Stimulated activated CD8-positive, alpha-beta memory T cell treated with anti-CD3 and anti-CD28 coated beads, Interleukin-7, amount 100 ng/mL, for 1 hour (primary cell): ENCODE data around the gene TPP2.

Experiments
- DNase-seq, 2 donors: peaks; one replicate each; pipeline ENCODE4 v3.0.0-alpha.2; 2020; ENCODE audit warnings: low read depth in 2 of 2

Gene TPP2

DNA sequence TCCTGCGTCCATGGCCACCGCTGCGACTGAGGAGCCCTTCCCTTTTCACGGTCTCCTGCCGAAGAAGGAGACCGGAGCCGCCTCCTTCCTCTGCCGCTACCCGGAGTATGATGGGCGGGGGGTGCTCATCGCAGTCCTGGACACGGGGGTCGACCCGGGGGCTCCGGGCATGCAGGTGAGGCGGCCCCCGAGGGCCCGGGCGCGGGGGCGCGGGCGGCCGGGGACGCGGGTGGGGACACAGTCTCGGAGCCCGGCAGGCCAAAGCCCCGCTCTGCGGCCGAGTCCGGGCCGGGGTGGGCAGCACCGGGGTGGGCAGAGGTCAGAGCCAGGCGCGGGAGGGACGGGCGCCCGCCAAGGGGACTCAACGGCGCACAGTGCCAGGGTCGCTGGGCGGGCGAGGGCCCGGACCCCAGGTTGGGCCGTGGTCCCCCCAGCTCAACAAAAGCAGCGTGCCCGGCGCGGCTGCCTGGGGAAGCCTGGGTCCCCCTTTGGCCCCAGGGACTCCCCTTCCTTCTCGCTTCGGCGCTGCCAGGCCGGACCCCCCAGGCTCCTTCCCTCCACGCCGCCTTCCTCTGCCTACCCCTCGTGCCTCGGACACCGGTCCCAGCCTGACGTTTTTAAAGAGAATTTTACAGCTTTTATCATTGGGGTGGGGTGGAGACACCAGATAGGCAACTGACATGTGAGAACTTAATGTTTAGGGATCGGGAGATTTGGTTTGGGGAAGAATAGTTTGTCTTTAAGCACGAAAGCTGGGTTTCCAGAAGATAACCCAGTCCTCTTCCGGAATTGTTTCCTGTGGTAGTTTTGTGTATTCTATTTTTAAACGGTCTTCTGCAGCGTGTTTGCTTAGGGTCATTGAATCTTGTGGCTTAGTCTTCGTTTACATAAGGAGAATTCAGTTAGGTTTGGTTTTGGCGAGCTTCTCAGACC lies 509 bp downstream of the TPP2 start:
- DNase-seq, result no peak

DNA sequence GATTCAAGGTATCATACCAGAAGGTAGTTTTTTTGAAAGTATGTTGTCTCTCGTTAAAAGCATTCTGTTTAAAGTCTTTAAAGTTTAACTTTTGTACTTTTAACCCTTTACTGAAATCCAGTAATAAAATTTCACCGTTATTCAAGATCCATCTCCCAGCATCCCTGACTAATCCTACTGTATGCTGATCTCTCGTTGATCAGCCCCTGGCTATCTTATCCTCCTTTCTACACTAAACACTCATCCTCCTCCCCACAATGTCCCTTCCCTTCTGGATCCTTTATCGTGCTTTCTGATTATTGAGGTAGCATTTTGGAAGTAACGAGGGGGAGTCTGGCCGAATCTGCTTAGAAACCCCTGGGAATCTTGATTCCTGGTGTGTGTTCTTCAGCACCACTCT lies 1.3 kb downstream of the TPP2 start:
- DNase-seq, result no peak

DNA sequence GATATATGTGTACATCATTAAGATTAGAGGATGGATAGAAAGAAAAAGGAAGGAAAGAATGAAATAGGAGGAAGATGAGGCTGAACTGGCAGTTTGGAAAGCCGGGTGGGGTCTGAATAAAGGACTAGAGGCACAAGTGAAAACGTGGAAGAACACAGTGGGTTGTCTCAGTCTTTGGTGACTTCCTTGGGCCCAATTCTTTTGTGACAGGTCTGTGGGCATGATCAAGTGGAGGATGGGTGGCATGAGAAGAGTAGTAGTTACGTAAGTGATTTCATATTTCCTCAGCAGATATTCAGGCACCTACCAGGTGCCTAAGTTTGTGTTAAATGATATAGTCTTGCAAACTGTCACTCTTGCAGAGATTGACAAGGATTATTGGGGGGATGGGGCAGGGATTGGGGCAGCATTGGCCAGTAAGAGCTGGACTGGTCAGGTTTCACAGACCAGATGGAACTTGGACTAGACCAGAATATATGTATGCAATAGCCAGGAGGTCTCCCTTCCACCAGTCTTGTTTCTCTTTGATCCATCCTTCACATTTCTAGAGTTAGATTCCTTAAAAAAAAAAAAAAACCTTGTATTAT lies 2.7 kb downstream of the TPP2 start:
- no peak for DNase-seq

DNA sequence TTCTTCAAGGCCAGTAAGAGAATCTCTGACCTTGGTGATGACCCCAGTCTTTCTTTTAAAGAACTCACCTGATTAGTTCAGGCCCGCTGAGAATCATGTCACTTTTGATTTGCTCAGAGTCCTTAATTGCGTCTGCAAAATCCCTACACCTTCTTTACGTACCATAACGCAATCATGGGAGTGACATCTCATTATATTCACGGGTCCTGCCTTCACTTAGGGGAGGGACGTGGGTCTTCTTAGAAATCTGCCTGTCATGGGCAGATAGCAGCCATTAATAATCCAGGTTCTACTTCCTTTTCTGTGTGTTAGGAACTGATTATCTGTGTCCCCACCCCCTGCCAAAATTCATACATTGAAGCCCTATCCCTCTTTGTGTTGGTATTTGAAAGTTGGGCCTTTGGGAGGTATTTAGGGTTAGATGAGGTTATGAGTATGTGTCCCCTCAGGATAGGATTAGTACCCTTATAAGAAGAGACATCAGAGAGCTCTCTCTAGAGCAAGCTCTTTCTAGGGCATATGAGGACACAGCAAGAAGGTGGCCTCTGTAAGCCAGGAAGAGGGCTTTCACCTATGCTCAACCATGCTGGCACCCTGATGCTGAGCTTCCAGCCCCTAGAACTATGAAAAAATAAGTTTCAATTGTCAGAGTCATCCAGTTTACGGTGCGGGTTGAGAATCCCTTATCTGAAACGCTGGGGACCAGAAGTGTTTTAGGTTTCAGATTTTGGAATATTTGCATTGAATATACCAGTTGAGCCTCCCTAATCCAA lies 9.9 kb downstream of the TPP2 start:
- DNase-seq, result no peak

DNA sequence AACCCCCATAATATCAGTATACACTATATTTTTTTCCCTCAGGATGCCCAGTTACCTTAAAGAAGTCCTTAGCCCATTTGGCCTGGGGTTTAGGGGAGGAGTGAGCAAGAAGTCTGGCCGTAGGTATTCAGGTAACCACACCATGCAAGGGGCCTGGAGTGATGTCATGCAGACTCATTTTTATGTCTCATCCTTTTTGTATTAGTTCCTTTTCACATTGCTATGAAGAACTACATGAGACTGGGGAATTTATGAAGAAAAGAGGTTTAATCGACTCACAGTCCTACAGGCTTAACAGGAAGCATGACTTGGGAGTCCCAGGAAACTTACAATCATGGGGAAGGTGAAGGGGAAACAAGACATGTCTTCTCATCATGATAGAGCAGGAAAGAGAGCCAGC lies 12.2 kb downstream of the TPP2 start:
- DNase-seq, result no peak

DNA sequence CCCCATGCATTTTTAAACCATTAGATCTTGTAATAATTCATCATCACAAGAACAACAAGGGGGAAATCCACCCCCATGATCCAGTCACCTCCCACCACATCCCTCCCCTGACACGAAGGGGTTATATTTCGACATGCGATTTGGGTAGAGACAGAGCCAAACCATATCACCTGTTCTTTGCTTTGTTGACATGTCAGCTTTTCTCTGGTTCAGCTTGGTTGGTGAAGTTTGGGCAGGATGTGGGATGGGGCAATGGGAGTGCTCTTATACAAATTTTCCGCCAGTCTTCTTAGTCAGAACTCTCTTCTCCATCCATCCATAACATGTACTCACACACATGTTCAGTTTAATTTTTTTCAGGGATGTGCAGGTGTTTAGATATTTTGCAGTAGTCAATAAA lies 12.9 kb downstream of the TPP2 start:
- no peak for DNase-seq

DNA sequence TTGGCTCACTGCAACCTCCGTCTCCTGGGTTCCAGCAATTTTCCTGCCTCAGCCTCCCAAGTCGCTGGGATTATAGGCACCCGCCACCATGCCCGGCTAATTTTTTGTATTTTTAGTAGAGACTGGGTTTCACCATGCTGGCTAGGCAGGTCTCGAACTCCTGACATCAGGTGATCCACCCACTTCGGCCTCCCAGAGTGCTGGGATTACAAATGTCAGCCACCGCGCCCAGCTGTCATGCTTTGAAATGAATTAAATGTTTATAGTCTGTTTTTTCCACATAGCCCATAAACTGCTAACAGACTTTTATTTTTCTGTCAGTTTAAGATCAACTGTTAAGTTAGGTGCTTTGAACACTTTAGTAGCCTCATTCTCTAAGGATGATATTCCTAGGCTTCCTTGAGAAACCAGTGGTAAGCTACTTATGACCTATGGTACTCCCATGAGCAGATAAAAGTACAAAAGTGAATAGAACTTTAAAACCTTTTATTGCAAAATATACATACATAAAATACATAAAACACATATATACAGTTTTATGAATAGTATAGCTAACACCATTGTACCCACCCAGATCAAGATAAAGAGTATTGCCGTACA lies 13.6 kb downstream of the TPP2 start:
- no peak for DNase-seq

DNA sequence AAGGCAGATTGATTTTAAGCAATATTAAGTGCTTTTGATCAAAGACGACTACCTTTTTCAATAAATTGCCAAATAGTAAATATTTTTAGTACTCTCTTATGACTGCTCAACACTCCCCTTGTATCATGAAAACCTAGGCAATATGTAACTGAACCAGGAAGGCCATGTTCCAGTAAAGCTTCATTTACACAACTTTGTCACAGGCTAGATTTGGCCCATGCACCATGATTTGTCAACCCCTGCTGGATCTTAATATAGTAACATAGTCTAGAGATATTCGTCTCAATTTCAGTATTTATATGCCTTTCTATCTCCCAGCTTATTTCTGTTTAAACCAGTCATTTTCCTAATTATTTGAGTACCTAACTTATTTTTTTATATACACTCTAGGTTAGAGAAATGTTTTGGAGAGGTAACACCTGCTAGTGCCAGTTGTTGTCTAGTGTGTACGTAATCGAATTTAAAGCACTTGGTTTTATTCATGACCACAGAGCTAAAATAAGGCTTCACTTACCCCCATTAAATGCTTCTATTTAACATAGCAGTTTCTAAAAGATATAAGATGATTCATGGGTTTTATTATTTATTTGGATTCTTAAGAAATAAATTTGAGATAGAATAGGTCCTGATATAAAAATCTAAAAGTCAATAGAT lies 21.0 kb downstream of the TPP2 start:
- no peak for DNase-seq

DNA sequence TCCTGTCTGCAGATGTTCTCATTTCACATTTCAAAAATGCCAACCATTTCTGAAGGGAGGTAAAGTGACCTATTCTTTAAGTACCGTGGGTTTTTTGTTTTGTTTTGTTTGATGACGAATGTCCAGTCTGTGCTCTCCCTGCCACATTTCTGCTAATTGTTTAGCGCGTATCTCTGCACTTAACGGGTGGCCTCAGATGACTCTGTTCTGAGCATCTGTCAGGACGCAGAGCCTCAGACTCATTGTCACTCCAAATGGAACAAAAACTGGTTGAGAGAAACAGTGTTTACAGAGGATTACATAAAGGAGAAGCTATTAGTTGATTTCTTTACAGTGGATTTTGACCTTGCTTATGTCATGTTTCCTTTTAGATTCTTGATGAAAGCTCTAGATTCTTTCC lies 23.7 kb downstream of the TPP2 start:
- no peak for DNase-seq

DNA sequence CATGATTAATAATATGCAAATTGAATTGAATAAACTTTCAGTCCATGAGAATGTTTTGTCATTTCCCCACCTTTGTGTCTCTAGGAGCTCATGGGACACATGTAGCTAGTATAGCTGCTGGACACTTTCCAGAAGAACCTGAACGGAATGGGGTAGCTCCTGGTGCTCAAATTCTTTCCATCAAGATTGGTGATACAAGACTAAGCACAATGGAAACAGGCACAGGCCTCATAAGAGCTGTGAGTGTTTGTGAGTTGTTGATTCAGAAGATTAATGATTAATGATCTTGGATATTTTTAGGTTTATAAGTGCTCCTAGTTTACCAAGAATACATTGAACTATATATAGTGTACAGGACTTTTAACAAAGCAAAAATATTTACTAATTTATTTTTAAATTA lies 30.1 kb downstream of the TPP2 start:
- no peak for DNase-seq

DNA sequence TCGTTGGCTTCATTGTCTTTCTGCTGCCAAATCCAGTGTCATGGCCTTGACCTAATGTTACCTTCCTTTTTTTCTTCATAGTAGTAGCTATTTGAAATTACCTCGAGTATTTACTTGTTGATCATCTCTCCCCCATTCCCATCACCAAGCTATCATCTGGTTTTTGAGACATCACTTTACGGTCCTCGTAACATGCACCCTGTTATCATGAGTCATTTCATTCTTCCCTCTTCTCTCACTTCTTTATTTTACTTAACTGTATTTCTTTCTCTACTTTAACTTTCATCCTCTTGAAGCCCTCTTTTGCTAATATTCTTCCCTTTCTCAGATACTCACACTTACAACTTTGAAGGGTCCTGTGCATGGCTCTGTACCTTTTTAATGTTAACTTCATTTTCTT lies 31.8 kb downstream of the TPP2 start:
- DNase-seq, result no peak

DNA sequence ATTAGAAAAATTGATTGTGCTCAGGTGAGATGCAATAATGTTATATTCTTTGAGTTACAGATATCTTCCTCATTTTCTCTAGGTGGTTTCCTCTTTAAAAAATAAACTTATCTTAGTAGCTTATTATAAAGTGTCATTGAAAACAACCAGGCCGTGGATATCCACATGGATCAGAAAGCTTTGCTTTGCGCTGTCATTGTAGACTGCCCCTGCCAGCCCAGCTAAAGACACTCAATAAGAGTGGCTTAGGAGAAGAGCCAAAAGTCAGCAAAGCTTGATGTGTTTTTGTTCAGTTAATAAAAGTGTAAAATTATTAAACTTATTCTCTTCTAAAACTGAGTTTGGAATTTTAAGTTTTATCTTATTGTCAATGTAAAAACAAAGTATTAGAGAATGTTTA lies 34.4 kb downstream of the TPP2 start:
- no peak for DNase-seq

DNA sequence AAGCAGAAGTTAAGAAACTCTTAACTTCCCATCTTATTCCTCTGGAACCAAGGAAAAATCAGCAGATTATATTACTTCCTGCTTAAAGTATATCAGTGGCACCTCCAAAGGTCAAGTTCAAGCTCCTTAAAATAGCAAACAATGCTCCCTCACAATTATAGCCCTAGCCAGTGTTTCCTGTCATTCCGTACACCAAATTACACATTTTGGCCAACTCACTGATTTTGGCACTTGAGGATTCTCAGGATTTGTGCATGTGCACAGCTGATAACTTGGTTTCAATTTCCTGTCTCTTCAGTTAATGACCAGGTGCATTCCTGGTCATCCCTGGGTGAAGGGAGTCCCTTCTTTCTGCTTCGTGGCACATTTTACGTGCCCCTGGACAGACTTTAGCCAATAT lies 42.0 kb downstream of the TPP2 start:
- DNase-seq, result no peak

DNA sequence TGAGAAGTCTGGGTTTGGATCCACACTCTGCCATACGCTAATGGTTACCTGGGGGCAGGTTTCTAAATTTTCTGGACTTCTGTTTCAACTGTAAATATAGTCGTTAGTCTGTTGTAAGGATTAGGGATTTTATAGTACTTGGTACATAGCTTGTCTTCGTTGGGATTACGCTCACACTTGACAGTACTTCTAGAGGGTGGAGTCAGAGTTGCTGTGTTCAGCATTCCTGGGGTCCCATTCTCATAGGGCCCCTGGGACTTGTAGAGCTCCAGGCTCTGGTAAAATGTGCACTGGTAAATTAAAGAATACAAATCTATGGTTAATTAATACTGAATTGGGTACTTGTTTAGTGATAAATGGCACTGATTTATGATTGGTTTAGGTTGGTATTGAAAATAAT lies 45.2 kb downstream of the TPP2 start:
- no peak for DNase-seq

DNA sequence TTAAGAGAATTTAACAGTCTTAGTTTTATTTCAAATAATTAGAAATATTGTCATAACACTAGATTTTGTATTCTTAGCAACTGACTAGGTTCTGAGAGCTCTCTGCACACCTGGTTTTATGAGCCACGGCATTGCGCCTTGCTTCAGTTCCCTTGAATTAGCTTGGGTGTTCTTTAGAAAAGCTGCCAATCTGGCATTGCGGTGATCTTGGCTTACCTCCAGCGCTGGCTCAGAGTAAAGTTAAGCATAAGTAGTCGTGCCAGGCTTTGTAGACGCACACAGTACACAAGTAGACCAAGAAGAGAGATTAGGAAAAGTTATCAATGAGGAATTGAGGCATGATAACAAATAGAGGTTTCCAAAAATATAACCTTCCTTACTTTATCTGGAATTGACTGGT lies 45.7 kb downstream of the TPP2 start:
- no peak for DNase-seq

DNA sequence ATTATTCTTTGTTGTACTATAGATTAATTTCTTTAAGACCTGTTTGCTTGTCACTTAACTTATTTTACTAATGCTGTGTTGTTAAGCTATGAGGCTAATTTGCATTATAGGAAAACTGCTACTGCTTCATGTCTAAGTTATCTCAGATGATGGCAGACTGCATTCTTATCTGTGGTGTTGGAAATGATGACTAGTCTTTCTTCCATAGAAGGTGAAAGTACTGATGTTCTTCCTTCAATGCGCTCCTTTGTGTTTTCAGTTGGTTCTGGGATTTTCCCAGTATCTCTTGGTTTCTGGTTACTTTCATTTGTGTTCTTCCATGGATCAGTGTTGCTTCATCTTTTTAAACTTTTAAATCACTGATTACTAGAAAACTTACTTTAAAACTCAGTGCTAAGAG lies 46.9 kb downstream of the TPP2 start:
- no peak for DNase-seq

DNA sequence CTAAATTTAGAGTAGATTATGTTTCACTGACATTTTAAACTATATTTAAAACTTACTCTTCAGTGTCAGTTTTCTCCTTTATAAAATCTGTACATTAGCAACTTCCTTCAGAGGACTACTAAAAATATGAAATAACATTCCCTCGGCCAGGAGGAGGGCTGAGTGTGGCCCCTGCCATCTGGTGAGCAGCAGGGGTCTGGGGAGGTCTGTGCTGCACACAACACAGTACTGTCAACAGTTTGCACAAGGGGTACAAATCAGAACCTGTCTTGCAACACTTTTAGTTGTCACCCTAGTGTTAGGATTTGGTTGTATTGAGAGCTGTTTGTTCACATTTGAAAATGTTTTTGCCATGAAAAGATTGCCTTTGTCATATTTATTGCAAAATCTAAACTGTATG lies 48.9 kb downstream of the TPP2 start:
- no peak for DNase-seq

DNA sequence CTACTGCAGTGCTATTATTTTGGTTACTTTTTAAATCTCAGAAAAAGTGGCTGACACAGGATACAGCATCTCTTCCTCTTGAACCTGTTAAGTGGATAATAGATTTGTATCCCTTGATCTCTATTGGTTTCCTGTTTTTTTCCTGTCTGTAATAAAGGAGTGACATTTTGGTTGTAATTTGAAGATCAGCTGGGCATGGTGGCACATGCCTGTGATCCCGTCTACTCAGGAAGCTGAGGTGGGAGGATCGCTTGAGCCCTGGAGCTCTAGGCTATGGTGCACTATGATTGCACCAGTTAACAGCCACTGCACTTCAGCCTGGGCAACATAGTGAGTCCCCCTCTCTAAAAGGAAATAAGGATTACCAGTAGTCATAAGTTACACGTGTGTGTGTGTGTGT lies 51.3 kb downstream of the TPP2 start:
- no peak for DNase-seq

DNA sequence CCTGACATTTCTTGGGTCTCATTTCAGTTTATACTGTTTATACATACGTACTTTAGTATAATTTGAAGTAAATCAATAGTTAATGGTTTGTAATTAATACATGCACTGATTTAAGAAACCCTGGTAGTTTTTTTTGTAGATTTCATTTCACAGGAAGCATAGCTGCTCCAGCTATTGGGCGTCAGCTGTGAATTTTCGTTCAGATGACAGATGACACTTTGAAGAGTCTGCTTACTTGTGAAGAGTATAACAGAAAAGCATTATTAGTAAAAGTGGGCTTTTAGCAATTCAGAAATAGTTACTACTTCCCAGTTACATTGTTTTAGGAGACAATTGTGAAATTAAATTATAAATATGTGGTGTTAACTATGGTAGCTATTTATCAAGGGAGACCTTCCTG lies 53.7 kb downstream of the TPP2 start:
- DNase-seq, result no peak

DNA sequence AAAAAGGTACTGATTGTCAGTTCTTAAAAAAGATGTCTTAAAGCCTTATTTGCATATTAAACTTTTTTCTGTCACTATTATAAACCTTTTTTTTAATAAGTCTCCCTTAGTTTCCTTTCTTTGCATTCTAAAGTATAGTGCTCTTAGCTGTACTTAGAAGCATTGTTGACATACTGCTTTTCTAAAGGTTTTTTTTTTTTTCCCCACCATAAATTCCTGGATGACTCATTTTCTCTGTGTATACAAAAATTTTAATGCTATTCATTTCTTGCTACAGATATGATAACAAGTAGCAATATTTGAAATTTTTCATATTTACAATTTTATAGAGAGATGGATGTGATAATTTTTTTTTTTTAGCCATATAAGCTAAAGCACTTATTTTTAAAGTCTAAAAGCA lies 54.6 kb downstream of the TPP2 start:
- DNase-seq, result no peak

DNA sequence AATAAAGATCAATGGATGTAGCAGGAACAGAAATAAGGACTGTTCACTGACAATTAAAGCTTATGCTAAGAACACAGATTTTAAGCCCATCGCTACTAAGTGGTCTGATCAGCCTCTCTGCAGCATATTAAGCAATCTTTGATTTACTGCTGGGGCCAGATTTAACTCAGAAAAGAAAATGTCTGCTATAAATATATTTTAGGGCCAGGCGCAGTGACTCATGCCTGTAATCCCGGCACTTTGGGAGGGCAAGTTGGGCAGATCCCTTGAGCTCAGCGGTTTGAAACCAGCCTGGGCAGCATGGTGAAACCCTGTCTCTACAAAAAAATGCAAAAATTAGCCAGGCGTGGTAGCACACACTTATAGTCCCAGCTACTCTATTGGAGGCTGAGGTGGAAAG lies 55.1 kb downstream of the TPP2 start:
- no peak for DNase-seq

DNA sequence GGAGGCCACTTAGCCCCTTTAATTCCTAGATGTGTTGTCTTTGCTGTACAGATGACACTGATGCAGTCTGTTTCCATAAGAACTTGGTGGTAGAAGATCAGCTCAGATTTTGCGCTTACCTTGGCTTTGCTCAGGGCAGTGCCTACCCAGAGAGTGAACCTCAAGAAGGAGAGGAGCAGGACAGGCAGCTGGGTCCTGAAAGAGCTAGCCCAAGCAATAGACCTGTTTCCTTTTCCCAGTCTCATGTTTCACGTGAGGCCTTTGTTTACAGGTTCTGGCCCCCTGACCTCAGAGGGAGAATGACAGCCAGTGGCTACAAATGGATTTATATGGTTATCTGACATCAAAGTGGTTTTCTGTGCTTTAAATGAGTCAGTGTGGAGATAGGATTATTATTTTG lies 58.0 kb downstream of the TPP2 start:
- DNase-seq, result no peak
